HG03039 (cell line): ENCODE results near the gene POLA2.
"Not testable (repeated sequence)": the region's sequence is repeated elsewhere in the genome, so short reads cannot be mapped to it uniquely, and the experiment has no call there.

ENCODE experiments used
- ATAC-seq: cut with Tn5 transposase; IDR thresholded peaks from one replicate; pipeline ENCODE4 v1.9.1; 2021; ENCODE audit warnings: mild to moderate bottlenecking, moderate library complexity; ENCODE audit not compliant: unreplicated experiment

The POLA2 gene

DNA sequence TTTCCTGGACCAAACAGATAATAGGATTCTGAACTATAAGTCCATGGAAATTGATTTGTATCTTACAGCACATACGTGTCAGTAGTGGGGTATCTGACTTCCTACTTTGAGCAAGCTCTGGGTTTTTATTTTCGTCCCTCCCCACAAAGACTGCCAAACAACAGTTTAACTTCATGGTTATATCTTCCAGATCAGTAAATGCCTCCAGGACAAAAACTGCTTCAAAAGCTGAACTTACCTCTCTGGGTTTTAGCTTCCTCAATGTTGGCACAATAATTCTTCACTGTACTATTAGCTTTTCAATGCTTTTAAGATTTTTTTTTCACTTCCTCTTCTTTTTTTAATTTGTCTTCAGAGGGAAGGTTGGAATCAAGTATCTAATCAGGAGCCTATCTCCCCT, 67.7 kb downstream of the POLA2 start:
- no peak for ATAC-seq

DNA sequence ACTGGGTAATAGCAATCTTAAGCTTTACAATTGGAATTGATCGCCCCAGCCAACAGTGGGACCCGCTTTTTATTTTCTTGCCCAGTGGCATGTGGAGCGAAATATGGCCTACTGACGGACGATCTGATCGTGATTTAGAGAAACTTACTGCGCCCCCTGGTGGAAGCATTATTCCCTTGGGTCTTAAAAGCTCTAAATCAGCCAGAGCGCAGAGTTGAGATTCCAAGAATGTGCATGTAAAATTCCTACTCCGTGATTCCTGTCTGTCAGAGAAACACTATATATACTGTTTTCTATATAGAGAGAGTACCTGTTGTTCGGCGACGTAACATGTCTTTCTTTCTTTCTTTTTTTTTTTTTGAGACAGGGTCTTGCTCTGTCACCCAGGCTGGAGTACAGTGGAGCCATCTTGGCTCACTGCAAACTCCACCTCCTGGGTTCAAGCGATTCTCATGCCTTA, 68.2 kb downstream of the POLA2 start:
- ATAC-seq = no peak

DNA sequence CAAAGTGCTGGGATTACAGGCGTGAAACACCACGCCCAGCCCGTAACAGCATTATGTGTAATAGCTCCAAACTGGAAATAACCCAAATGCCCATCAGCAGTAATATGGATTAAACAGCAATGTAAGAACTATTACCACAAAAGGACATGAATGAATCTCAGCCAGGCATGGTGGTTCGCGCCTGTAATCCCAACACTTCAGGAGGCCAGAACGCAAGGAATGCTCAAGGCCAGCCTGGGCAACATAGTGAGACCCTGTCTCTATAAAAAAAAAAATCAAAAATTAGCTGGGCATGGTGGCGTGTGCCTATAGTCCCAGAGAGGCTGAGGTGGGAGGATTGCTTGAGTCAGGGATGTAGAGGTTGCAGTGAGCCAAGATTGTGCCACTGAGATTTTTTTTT, 68.8 kb downstream of the POLA2 start:
- ATAC-seq = no peak

DNA sequence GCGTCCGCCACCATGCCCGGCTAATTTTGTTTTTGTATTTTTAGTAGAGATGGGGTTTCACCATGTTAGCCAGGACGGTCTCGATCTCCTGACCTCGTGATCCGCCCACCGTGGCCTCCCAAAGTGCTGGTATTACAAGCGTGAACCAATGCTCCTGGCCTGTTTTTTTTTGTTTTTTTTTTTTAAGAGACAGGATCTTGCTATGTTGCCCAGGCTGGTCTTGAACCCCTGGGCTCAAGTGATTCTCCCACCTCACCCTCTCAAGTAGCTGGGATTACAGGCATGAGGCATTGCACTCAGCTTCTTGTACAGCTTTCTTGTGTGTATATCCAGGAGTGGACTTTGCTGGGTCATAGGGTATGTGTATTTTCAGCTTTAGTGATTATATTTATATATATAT, 70.8 kb downstream of the POLA2 start:
- ATAC-seq = not testable (repeated sequence)

DNA sequence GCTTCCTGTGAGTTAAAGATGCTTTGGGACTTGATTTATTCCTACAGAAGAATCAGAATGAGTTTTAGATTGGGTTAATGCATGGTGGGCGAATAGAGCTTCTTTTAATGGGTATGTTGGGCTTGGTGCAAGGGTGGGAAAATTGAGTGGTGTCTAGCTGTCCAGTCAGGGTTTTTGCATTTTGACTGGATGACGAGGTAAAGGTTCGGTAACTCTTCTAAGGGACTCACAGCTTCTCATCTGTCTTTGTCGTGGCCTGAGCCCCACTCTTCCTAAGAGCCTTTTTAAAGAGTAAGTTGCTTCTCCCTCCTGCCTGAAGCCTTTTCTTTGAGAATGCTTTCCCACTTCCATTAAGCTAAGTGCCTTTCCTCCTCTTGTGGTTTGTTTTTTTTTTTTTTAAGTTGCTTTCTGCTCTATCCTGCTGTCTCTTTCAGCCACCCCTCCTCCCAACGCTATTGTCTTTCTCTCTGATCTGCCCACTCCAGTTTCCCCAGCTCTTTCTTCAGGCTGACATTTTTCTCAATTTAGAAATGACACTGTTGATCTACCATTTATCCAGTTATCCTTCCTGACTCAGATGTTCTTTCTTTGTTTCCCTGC, 73.0 kb downstream of the POLA2 start:
- ATAC-seq = no peak

DNA sequence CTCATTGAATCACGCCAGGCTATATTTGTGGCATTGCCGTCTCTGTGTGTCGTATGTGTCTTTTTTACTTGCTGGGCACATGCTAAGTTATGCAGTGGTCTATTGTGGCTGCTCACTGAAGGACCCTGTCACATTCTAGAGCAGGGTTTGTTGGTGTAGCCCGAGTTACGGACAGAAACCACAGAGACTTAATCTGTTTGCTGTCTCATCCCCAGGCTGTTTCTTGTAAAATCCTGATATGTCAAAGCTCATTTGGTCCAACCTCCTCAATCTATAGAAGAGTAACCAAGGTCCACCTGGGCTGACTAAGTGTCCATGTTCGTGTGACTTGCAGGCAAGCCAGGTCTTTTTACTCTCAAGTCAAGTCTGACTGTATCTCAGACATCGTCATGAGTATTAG, 76.9 kb downstream of the POLA2 start:
- no peak for ATAC-seq

DNA sequence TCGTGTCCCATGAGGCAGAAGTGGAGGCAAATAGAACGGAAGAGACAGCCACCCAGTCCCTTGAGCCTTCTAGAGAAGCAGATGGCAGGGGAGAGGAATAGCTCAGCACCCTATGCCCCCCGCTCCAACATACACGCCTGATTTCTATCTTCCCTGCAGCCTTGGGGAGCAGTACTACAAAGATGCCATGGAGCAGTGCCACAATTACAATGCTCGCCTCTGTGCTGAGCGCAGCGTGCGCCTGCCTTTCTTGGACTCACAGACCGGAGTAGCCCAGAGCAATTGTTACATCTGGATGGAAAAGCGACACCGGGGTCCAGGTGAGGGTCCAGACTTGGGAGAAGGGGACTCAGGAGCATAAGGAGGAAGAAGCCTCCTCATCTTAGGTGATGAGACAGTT, 78.5 kb downstream of the POLA2 start:
- ATAC-seq = no peak

DNA sequence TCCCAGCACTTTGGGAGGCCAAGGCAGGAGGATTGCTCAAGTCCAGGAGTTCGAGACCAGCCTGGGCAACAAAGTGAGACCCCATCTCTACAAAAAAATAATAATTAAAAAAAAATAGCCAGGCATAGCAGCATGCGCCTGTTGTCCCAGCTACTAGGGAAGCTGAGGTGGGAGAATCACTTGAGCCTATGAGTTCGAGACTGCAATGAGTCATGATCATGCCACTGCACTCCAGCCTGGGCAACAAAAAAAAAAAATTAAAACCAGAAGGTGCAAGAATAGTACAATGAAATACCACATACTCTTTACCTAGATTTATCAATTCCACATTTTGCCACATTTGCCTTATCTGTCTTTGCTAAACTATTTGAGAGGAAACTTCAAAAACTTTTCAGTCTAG, 80.1 kb downstream of the POLA2 start:
- ATAC-seq = no peak
